WTC11 (cell line): Measurements from ENCODE around the gene ZYG11B. TPM values are rescaled to one million over a fixed set of nuclear protein-coding genes. Genes with fewer than 3 reads are reported as not detected.

ENCODE experiments used
- ATAC-seq: fragments of 200-7000 bp; cut with Tn5 transposase; 2 replicates; pipeline ENCODE4 v1.10.0; 2021; ENCODE audit warnings: mild to moderate bottlenecking, moderate library complexity
- CTCF ChIA-PET: fragments of 300-600 bp; sonication (Branson Sonifier 250); formaldehyde crosslinking; loops from one replicate; lab custom pipeline; 2021; ENCODE audit warnings: antibody characterized with exemption; lab: Charles Lee
- POLR2A ChIA-PET: fragments of 350-600 bp; sonication (Branson Sonifier 250); formaldehyde crosslinking; loops from one replicate; lab custom pipeline; 2021; ENCODE audit warnings: antibody characterized with exemption; lab: Charles Lee
- DNase-seq: peaks from one replicate; pipeline ENCODE4 v3.0.0; 2021; ENCODE audit warnings: low spot score
- H3K27ac Mint-ChIP-seq: 2 replicates; pipeline ENCODE4 v1.8.0; 2021; ENCODE audit warnings: mixed read lengths
- H3K27me3 Mint-ChIP-seq: 2 replicates; pipeline ENCODE4 v1.8.0; 2021; ENCODE audit warnings: low read depth, mild to moderate bottlenecking, moderate library complexity, mixed read lengths
- H3K36me3 Mint-ChIP-seq: 2 replicates; pipeline ENCODE4 v1.8.0; 2021; ENCODE audit warnings: mixed read lengths
- H3K4me1 Mint-ChIP-seq: 2 replicates; pipeline ENCODE4 v1.8.0; 2022; ENCODE audit warnings: mixed read lengths
- H3K4me3 Mint-ChIP-seq: 2 replicates; pipeline ENCODE4 v1.8.0; 2021; ENCODE audit warnings: mild to moderate bottlenecking, moderate library complexity, mixed read lengths
- H3K9me3 Mint-ChIP-seq: 2 replicates; pipeline ENCODE4 v1.8.0; 2021; ENCODE audit warnings: mixed read lengths
- E2F1 ChIP-seq: sonication (generic); formaldehyde crosslinking; IDR thresholded peaks from 2 replicates; pipeline ENCODE4 v1.8.0; 2022; ENCODE audit warnings: mild to moderate bottlenecking, missing genetic modification reagents
- ETV6 ChIP-seq: sonication (generic); formaldehyde crosslinking; IDR thresholded peaks from 2 replicates; pipeline ENCODE4 v1.8.1; 2022; ENCODE audit warnings: mild to moderate bottlenecking, missing genetic modification reagents
- FOXJ3 ChIP-seq: sonication (generic); formaldehyde crosslinking; IDR thresholded peaks from 2 replicates; pipeline ENCODE4 v1.9.0; 2021; ENCODE audit warnings: missing genetic modification reagents, mild to moderate bottlenecking, borderline replicate concordance
- FOXK1 ChIP-seq: sonication (generic); formaldehyde crosslinking; IDR thresholded peaks from 2 replicates; pipeline ENCODE4 v1.8.0; 2022; ENCODE audit warnings: mild to moderate bottlenecking, moderate library complexity, missing genetic modification reagents
- FOXP1 ChIP-seq: sonication (generic); formaldehyde crosslinking; IDR thresholded peaks from 2 replicates; pipeline ENCODE4 v1.8.0; 2022; ENCODE audit warnings: missing genetic modification reagents, mild to moderate bottlenecking, moderate library complexity, borderline replicate concordance
- KAT7 ChIP-seq: sonication (generic); formaldehyde crosslinking; IDR thresholded peaks from 2 replicates; pipeline ENCODE4 v1.8.1; 2023; ENCODE audit warnings: missing genetic modification reagents, mild to moderate bottlenecking, borderline replicate concordance
- MYBL2 ChIP-seq: sonication (generic); formaldehyde crosslinking; IDR thresholded peaks from 2 replicates; pipeline ENCODE4 v1.8.1; 2023; ENCODE audit warnings: mild to moderate bottlenecking, moderate library complexity, missing genetic modification reagents
- NFATC4 ChIP-seq: fragments of 250-450 bp; sonication (Bioruptor Pico); IDR thresholded peaks from 2 replicates; pipeline ENCODE4 v1.9.0; 2021; ENCODE audit warnings: mild to moderate bottlenecking
- NFE2L1 ChIP-seq: sonication (generic); formaldehyde crosslinking; IDR thresholded peaks from 2 replicates; pipeline ENCODE4 v1.8.1; 2023; ENCODE audit warnings: missing genetic modification reagents
- NR2C2 ChIP-seq: sonication (generic); formaldehyde crosslinking; IDR thresholded peaks from 2 replicates; pipeline ENCODE4 v1.8.0; 2022; ENCODE audit warnings: mild to moderate bottlenecking, missing genetic modification reagents
- NR3C1 ChIP-seq: sonication (generic); formaldehyde crosslinking; conservative IDR thresholded peaks from 2 replicates; pipeline ENCODE4 v1.8.1; 2023; ENCODE audit warnings: low read depth, mild to moderate bottlenecking, missing genetic modification reagents
- OVOL2 ChIP-seq: fragments of 250-450 bp; sonication (Bioruptor Pico); IDR thresholded peaks from 2 replicates; pipeline ENCODE4 v1.9.0; 2021; ENCODE audit warnings: mild to moderate bottlenecking, borderline replicate concordance
- PRRX2 ChIP-seq: fragments of 250-450 bp; sonication (Bioruptor Pico); IDR thresholded peaks from 2 replicates; pipeline ENCODE4 v1.8.0; 2021; ENCODE audit warnings: mild to moderate bottlenecking
- SMAD3 ChIP-seq: sonication (generic); formaldehyde crosslinking; IDR thresholded peaks from 2 replicates; pipeline ENCODE4 v1.8.0; 2022; ENCODE audit warnings: missing genetic modification reagents, mild to moderate bottlenecking, borderline replicate concordance
- SP1 ChIP-seq: sonication (generic); formaldehyde crosslinking; conservative IDR thresholded peaks from 2 replicates; pipeline ENCODE4 v1.8.1; 2022; ENCODE audit warnings: missing genetic modification reagents
- TCF7 ChIP-seq: sonication (generic); formaldehyde crosslinking; IDR thresholded peaks from 2 replicates; pipeline ENCODE4 v1.8.0; 2022; ENCODE audit warnings: mild to moderate bottlenecking, low read depth, missing genetic modification reagents, moderate library complexity
- ZNF121 ChIP-seq: sonication (generic); formaldehyde crosslinking; IDR thresholded peaks from 2 replicates; pipeline ENCODE4 v1.8.0; 2023; ENCODE audit warnings: missing genetic modification reagents
- ZNF232 ChIP-seq: sonication (generic); formaldehyde crosslinking; IDR thresholded peaks from 2 replicates; pipeline ENCODE4 v1.8.0; 2022; ENCODE audit warnings: mild to moderate bottlenecking, missing genetic modification reagents
- ZSCAN18 ChIP-seq: fragments of 250-450 bp; sonication (Bioruptor Pico); IDR thresholded peaks from 2 replicates; pipeline ENCODE4 v2.1.2; 2022; ENCODE audit warnings: mild to moderate bottlenecking, moderate library complexity
- total RNA-seq: library from RNA; stranded (reverse); gene quantifications from 3 replicates; pipeline ENCODE4 v1.2.3, GENCODE V29; 2021
- TF ChIP-seq, protein P1 (sequence below): fragments of 250-450 bp; sonication (Bioruptor Pico); IDR thresholded peaks from 2 replicates; pipeline ENCODE4 v1.9.0; 2021; ENCODE audit warnings: moderate library complexity, mild to moderate bottlenecking, inconsistent platforms, borderline replicate concordance
- TF ChIP-seq, protein P2 (sequence below): sonication (generic); formaldehyde crosslinking; IDR thresholded peaks from 2 replicates; pipeline ENCODE4 v1.8.1; 2022; ENCODE audit warnings: mild to moderate bottlenecking, missing genetic modification reagents, moderate library complexity, borderline replicate concordance
- TF ChIP-seq, protein P3 (sequence below): fragments of 250-450 bp; sonication (Bioruptor Pico); conservative IDR thresholded peaks from 2 replicates; pipeline ENCODE4 v1.9.0; 2021; ENCODE audit warnings: mild to moderate bottlenecking
- TF ChIP-seq, protein P4 (sequence below): sonication (generic); formaldehyde crosslinking; IDR thresholded peaks from 2 replicates; pipeline ENCODE4 v1.8.0; 2023; ENCODE audit warnings: missing genetic modification reagents
- TF ChIP-seq, protein P5 (sequence below): sonication (generic); formaldehyde crosslinking; IDR thresholded peaks from 2 replicates; pipeline ENCODE4 v1.8.0; 2023; ENCODE audit warnings: mild to moderate bottlenecking, missing genetic modification reagents
- TF ChIP-seq, protein P6 (sequence below): sonication (generic); formaldehyde crosslinking; IDR thresholded peaks from 2 replicates; pipeline ENCODE4 v1.8.1; 2023; ENCODE audit warnings: mild to moderate bottlenecking, moderate library complexity, missing genetic modification reagents

Gene ZYG11B
- total RNA-seq, 1 experiment from 2014 or later = 19.2 TPM

DNA sequence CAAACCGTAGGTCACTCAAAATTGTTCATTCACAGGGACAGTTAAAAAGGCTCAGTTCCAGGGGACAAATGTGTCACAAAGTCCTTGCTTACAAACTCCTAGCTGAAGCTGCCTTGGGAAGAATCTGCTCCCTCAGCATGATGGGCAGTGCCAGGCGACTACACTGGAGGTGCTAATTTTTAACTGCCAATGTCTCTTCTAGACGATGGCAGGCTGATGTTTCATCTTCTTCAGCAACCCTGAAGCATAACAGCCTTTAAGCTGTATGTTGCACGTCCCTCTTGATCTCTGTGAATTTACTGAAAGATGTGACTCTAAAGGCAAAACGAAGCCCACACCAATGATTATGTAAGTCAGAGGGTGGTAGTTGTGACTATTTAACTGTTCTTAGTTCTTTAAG lies 39.4 kb upstream of the ZYG11B start:
- TF ChIP-seq NR2C2 (CRISPR knock-in tag) (no peak), FOXP1 (CRISPR knock-in tag) (no peak), E2F1 (CRISPR knock-in tag) (no peak), KAT7 (no peak), ZNF121 (CRISPR knock-in tag) (no peak), OVOL2 (no peak), FOXK1 (CRISPR knock-in tag) (no peak), NFATC4 (no peak), ETV6 (CRISPR knock-in tag) (no peak), PRRX2 (CRISPR knock-in tag) (no peak)
- TF ChIP-seq, protein P1, sequence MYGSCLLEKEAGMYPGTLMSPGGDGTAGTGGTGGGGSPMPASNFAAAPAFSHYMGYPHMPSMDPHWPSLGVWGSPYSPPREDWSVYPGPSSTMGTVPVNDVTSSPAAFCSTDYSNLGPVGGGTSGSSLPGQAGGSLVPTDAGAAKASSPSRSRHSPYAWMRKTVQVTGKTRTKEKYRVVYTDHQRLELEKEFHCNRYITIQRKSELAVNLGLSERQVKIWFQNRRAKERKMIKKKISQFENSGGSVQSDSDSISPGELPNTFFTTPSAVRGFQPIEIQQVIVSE (CRISPR knock-in tag) = no peak
- TF ChIP-seq, protein P2, sequence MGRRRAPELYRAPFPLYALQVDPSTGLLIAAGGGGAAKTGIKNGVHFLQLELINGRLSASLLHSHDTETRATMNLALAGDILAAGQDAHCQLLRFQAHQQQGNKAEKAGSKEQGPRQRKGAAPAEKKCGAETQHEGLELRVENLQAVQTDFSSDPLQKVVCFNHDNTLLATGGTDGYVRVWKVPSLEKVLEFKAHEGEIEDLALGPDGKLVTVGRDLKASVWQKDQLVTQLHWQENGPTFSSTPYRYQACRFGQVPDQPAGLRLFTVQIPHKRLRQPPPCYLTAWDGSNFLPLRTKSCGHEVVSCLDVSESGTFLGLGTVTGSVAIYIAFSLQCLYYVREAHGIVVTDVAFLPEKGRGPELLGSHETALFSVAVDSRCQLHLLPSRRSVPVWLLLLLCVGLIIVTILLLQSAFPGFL (CRISPR knock-in tag) = no peak
- TF ChIP-seq, protein P3, sequence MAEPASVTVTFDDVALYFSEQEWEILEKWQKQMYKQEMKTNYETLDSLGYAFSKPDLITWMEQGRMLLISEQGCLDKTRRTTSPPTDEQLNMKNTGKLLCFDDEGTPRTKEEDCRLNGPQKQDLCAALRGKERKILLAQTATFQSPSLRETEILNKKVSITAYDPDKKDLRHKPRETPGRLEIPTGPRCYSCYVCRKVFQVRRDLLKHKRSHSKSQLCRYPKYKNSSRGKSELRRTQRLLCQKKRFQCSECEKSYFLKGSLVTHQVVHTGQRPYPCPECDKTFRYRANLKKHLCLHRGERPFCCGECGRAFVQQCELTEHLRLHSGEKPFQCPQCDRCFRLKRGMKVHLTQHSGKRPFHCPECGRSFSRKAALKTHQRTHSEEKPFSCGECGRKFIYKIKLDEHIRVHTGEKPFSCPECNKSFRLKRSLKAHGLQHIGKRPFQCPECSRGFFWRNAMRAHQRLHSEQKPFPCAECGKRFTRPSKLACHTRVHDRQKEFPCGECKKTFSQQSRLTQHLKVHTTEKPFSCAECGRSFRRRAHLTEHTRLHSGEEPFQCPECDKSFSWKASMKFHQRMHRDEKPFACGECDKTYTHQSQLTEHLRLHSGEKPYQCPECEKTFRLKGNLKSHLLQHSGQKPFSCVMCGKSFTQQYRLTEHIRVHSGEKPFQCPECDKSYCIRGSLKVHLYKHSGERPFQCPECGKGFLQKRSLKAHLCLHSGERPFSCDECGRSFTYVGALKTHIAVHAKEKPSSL (CRISPR knock-in tag) = no peak
- Mint-ChIP-seq H3K4me1 (peaks cover 6% of the 10 kb centered on the region), H3K27me3 (no peaks in the 10 kb centered on the region), H3K4me3 (no peak overlapping the region), H3K36me3 (peaks cover 48% of the 10 kb centered on the region), H3K9me3 (peaks cover 7% of the 10 kb centered on the region), H3K27ac (no peak overlapping the region)
- no peak for ATAC-seq
- POLR2A ChIA-PET = interaction anchor here (1.1 kb wide), 1 partner anchor 10 kb away, joined by 3 read pairs; no protein-coding TSS in a partner anchor
- CTCF ChIA-PET = interaction anchor here (0.6 to 2.2 kb wide), 27 partner anchors 12 to 469 kb away, joined by 3 to 13 read pairs (median 3); partner anchors contain the start of genes ECHDC2, ORC1, PRPF38A and TUT4
- no peak for DNase-seq

- Mint-ChIP-seq H3K36me3 (peaks cover 52% of the 10 kb centered on the region), H3K27ac (no peak overlapping the region), H3K4me1 (peaks cover 8% of the 10 kb centered on the region; the same call in 1 of the 2 replicates), H3K27me3 (no peaks in the 10 kb centered on the region), H3K9me3 (no peaks in the 10 kb centered on the region), H3K4me3 (no peak overlapping the region)
- POLR2A ChIA-PET = interaction anchor here (1.1 kb wide), 1 partner anchor 151 kb away, joined by 4 read pairs; the partner anchor contains the start of gene ZYG11A
- ATAC-seq = no peak
- DNase-seq = no peak
- CTCF ChIA-PET = no interaction called here
- TF ChIP-seq NFE2L1 (CRISPR knock-in tag) (no peak), NR3C1 (no peak), ZSCAN18 (CRISPR knock-in tag) (no peak), MYBL2 (CRISPR knock-in tag) (no peak), ZNF232 (CRISPR knock-in tag) (no peak), TCF7 (no peak), FOXJ3 (CRISPR knock-in tag) (no peak), SP1 (CRISPR knock-in tag) (no peak), SMAD3 (CRISPR knock-in tag) (no peak)
- TF ChIP-seq, protein P4, sequence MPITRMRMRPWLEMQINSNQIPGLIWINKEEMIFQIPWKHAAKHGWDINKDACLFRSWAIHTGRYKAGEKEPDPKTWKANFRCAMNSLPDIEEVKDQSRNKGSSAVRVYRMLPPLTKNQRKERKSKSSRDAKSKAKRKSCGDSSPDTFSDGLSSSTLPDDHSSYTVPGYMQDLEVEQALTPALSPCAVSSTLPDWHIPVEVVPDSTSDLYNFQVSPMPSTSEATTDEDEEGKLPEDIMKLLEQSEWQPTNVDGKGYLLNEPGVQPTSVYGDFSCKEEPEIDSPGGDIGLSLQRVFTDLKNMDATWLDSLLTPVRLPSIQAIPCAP (CRISPR knock-in tag) = no peak
- TF ChIP-seq, protein P5, sequence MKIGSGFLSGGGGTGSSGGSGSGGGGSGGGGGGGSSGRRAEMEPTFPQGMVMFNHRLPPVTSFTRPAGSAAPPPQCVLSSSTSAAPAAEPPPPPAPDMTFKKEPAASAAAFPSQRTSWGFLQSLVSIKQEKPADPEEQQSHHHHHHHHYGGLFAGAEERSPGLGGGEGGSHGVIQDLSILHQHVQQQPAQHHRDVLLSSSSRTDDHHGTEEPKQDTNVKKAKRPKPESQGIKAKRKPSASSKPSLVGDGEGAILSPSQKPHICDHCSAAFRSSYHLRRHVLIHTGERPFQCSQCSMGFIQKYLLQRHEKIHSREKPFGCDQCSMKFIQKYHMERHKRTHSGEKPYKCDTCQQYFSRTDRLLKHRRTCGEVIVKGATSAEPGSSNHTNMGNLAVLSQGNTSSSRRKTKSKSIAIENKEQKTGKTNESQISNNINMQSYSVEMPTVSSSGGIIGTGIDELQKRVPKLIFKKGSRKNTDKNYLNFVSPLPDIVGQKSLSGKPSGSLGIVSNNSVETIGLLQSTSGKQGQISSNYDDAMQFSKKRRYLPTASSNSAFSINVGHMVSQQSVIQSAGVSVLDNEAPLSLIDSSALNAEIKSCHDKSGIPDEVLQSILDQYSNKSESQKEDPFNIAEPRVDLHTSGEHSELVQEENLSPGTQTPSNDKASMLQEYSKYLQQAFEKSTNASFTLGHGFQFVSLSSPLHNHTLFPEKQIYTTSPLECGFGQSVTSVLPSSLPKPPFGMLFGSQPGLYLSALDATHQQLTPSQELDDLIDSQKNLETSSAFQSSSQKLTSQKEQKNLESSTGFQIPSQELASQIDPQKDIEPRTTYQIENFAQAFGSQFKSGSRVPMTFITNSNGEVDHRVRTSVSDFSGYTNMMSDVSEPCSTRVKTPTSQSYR (CRISPR knock-in tag) = no peak
- TF ChIP-seq, protein P6, sequence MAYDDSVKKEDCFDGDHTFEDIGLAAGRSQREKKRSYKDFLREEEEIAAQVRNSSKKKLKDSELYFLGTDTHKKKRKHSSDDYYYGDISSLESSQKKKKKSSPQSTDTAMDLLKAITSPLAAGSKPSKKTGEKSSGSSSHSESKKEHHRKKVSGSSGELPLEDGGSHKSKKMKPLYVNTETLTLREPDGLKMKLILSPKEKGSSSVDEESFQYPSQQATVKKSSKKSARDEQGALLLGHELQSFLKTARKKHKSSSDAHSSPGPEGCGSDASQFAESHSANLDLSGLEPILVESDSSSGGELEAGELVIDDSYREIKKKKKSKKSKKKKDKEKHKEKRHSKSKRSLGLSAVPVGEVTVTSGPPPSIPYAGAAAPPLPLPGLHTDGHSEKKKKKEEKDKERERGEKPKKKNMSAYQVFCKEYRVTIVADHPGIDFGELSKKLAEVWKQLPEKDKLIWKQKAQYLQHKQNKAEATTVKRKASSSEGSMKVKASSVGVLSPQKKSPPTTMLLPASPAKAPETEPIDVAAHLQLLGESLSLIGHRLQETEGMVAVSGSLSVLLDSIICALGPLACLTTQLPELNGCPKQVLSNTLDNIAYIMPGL = no peak
Measured at GRCh38 chr1:52691821-52692220, 34.4 kb upstream of the ZYG11B start.
